Measurements from ENCODE around the gene LGR6.

- TF ChIP-seq YY1 (IDR thresholded peaks at IDR 0.05; ENCODE audit: insufficient read depth, insufficient read length) (no peak), ZNF274 (IDR thresholded peaks at IDR 0.05; ENCODE audit: low read depth, low read length) (no peak), SUZ12 (IDR thresholded peaks at IDR 0.05; ENCODE audit: extremely low read depth, insufficient read depth, insufficient read length) (no peak)
Measured at GRCh38 chr1:202272103-202272845, 78.7 kb downstream of the LGR6 start.

Data from NT2/D1 (cell line).